Skin epidermis (tissue), 12 donors: Measurements from ENCODE around the gene SURF6.

Experiments
- H3K27ac ChIP-seq, 21 experiments: fragments of 200-600 bp; sonication (generic) in 11 of 21; one replicate each; pipeline ENCODE4 v1.5.0; 2020; ENCODE audit warnings: mild to moderate bottlenecking in 3 of 21, inconsistent platforms in 2 of 21, moderate library complexity in 2 of 21
- H3K4me3 ChIP-seq, 7 experiments: fragments of 200-600 bp; sonication (generic) in 2 of 7; one replicate each; pipeline ENCODE4 v1.5.0; 2020; ENCODE audit warnings: inconsistent platforms in 2 of 7, mild to moderate bottlenecking in 2 of 7, moderate library complexity in 1 of 7

The SURF6 gene

GRCh38 chr9:133369933-133370332, 33.9 kb upstream of the SURF6 start:
- Histone ChIP-seq H3K4me3 (no peak overlapping the region), H3K27ac (peak overlapping the region in 11 of 21 experiments; percentile 18 to 85 (median 70))

GRCh38 chr9:133369422-133369821, 33.4 kb upstream of the SURF6 start:
- peak overlapping the region in 10 of 21 experiments; percentile 9 to 85 (median 70) for H3K27ac ChIP-seq

DNA sequence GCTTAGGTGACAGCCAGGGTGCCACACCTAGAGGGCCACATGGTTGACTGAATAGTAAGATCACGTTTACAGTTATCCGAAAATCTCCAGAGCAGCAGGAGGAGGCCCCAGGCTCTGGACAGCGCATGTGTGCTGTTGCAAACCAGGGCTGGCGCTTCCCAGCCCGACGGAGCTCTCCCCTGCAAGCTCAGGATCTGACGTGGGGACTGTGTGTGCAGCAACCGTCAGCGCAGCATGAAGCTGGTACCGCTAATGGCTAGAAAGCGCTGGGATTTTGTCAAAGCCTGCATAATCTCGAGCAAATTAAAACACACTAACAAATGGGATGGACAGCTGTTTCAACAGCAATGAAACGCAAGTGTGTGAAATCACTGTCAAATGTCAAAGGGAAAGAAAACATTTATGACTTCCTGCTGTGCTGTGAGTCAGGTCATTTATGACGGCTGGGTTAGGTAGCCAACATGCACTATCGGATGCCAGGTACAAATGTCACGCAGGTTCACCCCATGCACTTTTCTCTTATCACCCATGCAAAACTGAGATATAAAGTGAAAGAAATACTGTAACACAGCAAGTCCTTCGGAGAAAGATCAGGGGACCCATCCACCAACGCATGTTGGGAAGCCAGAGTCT, 32.4 kb upstream of the SURF6 start:
- H3K4me3 ChIP-seq, result no peak overlapping the region
- peak overlapping the region in 6 of 21 experiments; percentile 14 to 85 (median 34) for H3K27ac ChIP-seq

More at GRCh38 chr9:133369422-133369821, 33.4 kb upstream of the SURF6 start:
- H3K4me3 ChIP-seq, result no peak overlapping the region

DNA sequence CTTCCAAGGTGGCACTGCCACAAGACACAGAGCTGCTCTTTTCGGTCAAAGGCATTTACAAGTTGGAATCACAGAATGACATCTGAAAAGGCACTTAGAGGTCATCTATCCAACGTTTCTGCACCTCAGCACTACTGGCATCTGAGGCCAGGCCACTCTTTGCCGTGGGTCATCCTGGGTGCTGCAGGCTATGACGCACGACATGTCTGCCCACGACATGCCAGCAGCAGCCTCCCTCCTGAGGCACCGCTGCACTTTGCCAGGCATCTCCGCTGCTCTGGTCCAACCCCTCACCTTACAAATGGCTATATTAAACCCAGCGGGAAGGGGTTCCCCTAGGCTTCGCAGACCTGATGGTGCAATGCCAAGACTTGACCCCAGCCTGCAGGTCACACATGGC, 31.8 kb upstream of the SURF6 start:
- H3K27ac ChIP-seq, result peak overlapping the region in 5 of 21 experiments; percentile 17 to 85 (median 55)
- H3K4me3 ChIP-seq, result no peak overlapping the region

DNA sequence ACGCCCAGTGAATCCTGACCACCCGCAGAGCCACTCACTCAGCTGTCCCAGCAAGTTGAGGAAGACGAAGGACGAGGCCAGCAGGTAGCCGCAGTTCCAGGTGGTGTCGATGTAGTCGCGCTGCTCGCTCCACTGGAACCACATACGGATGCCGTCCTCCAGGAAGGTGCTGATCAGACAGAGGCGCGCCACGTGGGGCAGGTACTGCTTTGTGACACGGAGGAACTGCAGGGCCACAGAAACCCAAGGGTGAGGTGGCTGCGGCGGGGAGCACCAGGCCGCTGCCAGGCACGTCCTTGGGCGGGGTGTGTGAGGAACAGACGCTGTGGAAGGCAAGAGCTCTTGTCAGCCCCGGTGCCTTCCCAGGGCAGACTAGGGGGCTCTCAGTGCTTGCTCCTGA, 31.2 kb upstream of the SURF6 start:
- no peak overlapping the region for H3K4me3 ChIP-seq
- H3K27ac ChIP-seq, result peak overlapping the region in 1 of 21 experiments; percentile 55

DNA sequence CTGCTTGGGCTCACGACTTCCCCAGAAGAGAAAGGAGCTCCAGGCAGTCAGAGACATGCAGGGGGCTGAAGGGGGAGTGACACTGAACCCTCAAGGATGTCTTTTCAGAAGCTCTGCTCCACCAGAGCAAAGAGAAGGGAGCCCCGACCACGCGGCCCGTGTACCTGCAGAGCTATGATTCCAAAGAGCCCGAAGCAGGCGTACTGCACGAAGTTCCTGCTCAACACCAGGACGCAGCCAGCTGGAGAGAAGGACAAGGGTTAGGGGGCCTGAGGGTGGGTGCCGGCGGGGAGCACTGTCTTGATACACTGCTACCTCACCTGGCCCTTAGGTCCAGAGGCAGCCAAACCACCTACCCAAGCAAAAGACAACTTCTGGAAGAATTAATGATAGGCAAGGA, 30.4 kb upstream of the SURF6 start:
- Histone ChIP-seq H3K4me3 (no peak overlapping the region), H3K27ac (no peak overlapping the region)

- no peak overlapping the region for H3K27ac ChIP-seq
- no peak overlapping the region for H3K4me3 ChIP-seq
Observed at GRCh38 chr9:133362359-133363044, 26.5 kb upstream of the SURF6 start.

DNA sequence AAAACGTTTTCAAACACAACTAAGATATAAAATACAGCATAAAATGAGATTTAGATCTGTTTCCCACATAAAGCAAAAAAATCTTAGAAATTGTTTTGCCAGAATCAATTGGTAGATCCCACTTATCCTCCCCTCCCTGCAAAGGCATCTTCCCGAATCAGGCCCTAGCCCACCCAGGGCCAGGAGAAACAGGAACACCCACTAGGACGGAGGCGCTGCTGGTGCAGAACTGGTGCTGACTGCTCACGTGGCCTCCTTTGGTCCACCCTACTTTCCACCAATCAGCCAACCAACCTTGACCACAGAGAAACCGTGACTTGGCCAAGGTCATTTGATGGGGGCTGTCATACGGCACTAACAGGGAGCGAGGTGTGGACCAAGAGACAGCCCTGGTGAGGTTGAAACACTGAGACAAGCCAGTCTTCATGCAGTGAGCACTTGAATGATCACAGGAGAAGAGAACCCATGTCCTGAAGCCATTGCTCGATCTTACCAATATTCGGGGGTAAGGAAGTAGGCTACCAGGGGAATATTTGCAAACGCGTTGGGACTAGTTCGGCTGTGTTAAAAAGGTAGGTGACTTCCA, 25.6 kb upstream of the SURF6 start:
- H3K27ac ChIP-seq, result peak overlapping the region in 1 of 21 experiments; percentile 0
- H3K4me3 ChIP-seq, result no peak overlapping the region

DNA sequence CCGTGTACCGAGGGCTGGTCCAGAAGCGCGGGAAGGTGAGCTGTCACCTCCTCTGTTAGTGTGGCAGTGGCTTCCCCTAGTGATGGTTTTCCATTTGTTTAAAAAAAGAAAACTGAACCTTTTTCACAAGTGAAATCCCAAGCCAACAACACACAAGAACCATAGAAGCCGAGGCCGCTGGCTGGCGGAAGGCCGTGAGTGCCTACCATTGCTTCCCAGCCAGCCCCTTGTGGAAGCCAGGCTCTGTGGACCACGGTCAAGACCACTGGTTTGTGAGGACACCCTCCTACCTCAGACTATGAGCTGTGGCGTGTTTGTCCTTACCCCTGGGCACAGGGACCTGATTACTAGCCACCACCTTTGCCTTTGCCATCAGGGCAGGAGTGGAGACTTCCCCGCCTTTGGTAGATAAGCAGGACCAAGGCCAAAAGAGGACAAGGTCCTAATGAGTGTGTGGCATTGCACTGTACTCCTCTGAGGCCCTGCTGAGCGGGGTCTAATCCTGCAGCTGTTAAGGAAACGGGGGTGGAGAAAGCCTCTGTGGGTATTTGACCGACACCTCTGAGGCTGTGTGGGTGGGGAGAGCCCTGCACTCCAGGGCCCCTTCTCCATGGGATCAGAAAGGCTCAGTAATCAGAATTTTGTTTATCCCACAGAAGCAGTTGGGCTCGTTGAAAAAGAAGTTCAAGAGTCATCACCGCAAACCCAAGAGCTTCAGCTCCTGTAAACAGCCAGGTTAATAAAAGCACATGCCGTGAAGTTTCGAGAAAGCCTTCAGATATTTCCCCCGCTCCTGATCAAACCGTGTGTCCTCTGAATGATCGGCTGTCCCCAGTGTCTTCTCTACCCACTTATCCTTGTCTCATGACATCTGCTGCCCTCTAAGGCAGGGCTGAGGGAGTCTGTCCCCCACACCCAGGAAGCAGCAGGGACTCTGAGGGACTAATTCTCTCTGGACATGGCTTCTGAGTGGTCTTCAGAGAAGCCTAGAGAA, 24.7 kb upstream of the SURF6 start:
- Histone ChIP-seq H3K27ac (peak overlapping the region in 1 of 21 experiments; percentile 4), H3K4me3 (no peak overlapping the region)

DNA sequence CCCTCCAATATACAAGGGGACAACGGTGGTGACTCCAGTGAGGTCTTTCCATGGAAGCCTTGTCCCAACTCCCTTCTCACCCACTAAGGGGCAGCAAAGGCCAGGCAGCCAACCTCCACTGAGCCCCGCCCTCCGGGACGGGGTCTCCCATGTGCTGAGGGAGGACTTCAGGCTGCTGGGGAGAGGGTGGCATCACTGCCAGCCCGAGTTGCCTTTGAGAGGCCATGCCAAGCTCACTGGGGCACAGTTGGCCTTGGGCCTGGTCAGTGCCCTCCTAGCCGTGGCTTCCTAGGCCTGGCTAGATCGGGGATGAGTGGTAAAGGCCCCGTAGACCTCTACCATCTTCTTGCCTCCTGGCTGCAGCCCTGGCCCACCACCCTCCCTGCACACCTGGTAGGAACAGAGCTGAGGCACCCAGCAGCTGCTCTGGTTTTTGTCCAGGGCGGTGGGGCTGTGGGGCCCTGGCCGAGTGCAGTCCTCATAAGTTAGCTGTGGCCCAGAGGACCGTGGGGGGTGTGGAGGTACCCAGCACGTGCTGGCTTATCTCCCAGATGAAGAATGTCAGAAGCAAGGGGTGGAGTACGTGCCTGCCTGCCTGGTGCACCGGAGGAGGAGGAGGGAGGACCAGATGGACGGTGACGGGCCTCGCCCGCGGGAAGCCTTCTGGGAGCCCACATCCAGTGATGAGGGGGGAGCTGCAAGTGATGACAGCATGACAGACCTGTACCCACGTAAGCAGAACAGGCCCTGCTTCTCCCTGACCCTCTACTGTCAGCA, 23.6 kb upstream of the SURF6 start:
- H3K27ac ChIP-seq, result peak overlapping the region in 1 of 21 experiments; percentile 3

DNA sequence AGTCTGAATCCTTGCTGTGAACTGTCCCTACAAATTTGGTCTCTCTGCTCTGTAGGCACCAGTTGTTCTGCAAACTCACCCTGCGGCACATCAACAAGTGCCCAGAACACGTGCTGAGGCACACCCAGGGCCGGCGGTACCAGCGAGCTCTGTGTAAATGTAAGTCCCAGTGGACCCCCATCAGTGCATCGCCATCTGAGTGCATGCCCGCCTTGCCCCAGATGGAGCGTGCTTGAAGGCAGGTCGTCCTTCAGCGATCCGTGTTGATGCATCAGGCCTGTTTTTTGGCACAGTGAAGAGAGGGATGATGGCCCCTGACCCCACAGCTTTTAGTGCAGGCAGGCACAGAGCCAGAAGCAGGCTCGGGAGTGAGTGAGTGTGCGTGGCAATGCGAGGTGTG, 21.7 kb upstream of the SURF6 start:
- peak overlapping the region in 2 of 7 experiments; percentile 82 to 85 for H3K4me3 ChIP-seq
- peak overlapping the region in 3 of 21 experiments; percentile 85 to 89 (median 88) for H3K27ac ChIP-seq

More for the DNA sequence above, 23.6 kb upstream of the SURF6 start:
- H3K4me3 ChIP-seq, result no peak overlapping the region

GRCh38 chr9:133356391-133357091, 20.6 kb upstream of the SURF6 start, which contains the start of the genes SURF1 and SURF2:
Gene SURF1 (minus strand): TSS chr9:133356487. CDS start chr9:133356453, 34 bp downstream.
Gene SURF2 (plus strand): TSS chr9:133356550. CDS start chr9:133356593, 43 bp downstream.
- Histone ChIP-seq H3K27ac (peak within 1 kb of the TSS; percentile 59 to 89 (median 85)), H3K4me3 (peak within 1 kb of the TSS; percentile 63 to 85 (median 77))

DNA sequence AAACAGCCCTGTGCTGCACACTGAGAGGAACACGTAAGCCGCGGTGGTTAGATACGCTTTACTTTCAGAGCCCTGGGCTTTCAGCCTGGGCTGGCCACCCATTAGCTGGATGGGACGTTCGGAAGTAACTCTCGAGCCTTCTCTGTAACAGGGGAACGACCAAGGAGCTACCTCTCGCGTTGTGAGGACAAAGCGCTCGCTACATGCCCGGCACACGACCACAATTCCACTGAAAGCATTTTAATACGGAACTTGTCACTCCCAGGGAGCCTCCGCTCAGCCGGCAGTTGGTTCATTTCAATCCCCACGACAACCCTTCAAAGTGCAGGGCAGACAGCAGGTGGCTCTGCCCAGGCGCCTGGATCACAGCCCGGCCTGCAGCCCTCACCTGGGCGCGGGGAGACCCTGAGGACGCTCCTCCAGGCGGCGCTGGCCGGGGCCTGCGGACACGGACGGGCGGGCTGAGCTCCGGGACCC, 19.9 kb upstream of the SURF6 start:
- Histone ChIP-seq H3K4me3 (peak overlapping the region; percentile 63 to 85 (median 77)), H3K27ac (peak overlapping the region; percentile 27 to 89 (median 85))

DNA sequence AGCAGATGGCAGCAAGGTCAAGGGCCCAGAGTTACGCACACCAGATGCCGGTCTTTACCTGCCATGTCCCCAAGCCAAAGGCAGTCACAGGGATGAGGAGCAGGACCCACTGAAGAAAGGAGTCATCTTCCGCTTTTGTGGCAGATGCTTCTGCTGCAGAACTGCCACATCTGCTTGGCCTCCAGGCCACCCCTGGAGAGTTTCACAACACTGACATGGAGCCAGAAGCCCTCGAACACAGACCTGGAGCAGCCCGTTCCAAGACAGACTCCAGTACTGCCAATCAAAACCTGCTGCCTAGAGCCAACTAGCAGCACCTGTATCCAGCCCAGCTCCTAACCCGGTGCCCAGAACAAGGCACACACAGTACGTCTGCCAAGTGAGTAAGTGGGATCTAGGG, 18.8 kb upstream of the SURF6 start:
- Histone ChIP-seq H3K4me3 (no peak overlapping the region), H3K27ac (peak overlapping the region in 2 of 21 experiments; percentile 14 to 85)

GRCh38 chr9:133353548-133353947, 17.6 kb upstream of the SURF6 start:
- H3K27ac ChIP-seq, result peak overlapping the region in 1 of 21 experiments; percentile 4
- H3K4me3 ChIP-seq, result no peak overlapping the region

GRCh38 chr9:133352635-133353340, 16.8 kb upstream of the SURF6 start:
- Histone ChIP-seq H3K4me3 (no peak overlapping the region), H3K27ac (peak overlapping the region in 1 of 21 experiments; percentile 4)
